T-helper 1 cell treated with Interleukin-12 subunit alpha and Interleukin-12 subunit beta and Interleukin-4 antibody, amounts not matched to agents 30 μg/mL and 1 μg/mL, for 36 hours (primary cell): Measurements from ENCODE around the gene ITM2A.

Experiments
- H3K27ac Mint-ChIP-seq: one replicate; pipeline ENCODE4 v1.8.0; 2021; ENCODE audit warnings: mild to moderate bottlenecking, mixed read lengths
- H3K27me3 Mint-ChIP-seq: one replicate; pipeline ENCODE4 v1.8.0; 2021; ENCODE audit warnings: low read depth, mixed read lengths
- H3K36me3 Mint-ChIP-seq: one replicate; pipeline ENCODE4 v1.8.0; 2021; ENCODE audit warnings: low read depth, mixed read lengths
- H3K4me1 Mint-ChIP-seq: one replicate; pipeline ENCODE4 v1.8.0; 2021; ENCODE audit warnings: low read depth, mixed read lengths
- H3K4me3 Mint-ChIP-seq: one replicate; pipeline ENCODE4 v1.8.0; 2021; ENCODE audit warnings: mild to moderate bottlenecking, moderate library complexity, mixed read lengths
- H3K9me3 Mint-ChIP-seq: one replicate; pipeline ENCODE4 v1.8.0; 2021; ENCODE audit warnings: mixed read lengths

Gene ITM2A

DNA sequence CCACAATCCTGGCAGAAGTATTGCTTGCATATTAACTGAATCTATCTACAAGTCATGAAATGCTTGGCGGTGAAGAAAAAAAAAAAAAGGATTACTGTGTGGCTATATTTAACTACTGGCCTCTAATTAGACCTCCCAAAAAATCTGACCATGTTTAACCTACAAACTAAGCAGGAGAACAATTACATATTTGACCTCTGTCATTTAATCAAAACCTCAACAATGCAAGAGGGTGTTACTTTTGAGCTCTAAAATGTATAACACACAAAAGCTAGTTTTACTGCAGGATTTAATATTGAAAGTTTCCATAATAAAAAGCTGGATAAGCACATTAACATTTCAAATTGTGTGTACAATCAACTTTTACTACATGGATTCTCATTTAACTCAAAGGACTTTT, 1.5 kb downstream of the ITM2A start:
- Mint-ChIP-seq H3K27me3 (no peaks in the 10 kb centered on the region), H3K4me3 (peak overlapping the region; percentile 98), H3K36me3 (peaks cover 33% of the 10 kb centered on the region), H3K4me1 (peaks cover 40% of the 10 kb centered on the region), H3K9me3 (no peaks in the 10 kb centered on the region), H3K27ac (peak overlapping the region; percentile 98)

DNA sequence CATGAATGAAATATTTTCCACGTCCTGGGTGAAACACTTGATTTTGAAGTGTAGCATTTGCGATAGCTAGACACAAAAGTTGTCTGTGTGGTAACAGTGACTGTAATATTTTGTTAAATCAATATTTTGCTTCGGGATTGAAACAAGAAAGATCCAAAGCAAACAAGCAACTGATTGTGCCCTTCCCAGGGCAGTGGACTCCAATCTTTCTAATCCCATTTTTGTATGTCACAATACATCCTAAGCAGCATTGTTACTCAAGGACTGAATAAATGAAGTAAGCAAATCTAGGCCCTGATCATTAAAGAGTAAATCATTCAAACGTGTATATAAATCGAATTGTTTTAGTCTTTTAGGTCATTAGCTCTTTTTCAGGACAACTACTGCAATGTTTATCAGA, 2.8 kb downstream of the ITM2A start:
- peak overlapping the region; percentile 77 for H3K4me3 Mint-ChIP-seq
- peaks cover 30% of the 10 kb centered on the region for H3K36me3 Mint-ChIP-seq
- H3K4me1 Mint-ChIP-seq: peaks cover 40% of the 10 kb centered on the region
- no peaks in the 10 kb centered on the region for H3K9me3 Mint-ChIP-seq
- H3K27ac Mint-ChIP-seq: peak overlapping the region; percentile 78
- no peaks in the 10 kb centered on the region for H3K27me3 Mint-ChIP-seq

DNA sequence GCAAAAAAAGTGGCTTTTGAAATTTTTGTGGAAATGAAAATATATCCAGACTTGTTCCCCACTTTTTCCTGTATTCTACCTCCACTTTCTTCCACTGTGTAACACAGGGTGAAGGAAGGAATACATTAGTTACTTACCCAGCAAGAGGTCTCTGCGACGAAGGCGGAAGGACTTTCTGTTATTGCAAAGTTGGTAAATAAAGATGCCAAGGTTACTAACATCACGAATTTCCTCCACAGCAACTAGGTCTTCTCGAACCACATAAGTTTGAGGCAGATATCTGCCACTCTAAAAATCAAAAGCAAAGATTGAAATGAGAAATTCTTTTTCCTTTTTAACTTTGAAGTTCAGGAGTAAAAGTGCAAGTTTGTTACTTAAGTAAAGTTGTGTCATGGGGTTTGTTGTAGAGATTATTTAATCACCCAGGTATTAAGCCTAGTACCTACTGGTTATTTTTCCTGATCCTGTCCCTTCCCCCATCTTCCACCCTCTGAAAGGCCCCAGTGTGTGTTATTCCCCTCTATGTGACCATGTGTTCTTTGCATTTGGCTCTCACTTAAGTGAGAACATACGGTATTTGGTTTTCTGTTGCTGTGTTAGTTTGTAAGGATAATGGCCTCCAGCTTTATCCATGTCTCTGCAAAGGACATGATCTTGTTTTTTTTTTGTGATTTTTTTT, 5.8 kb downstream of the ITM2A start:
- Mint-ChIP-seq H3K4me3 (peak overlapping the region; percentile 62), H3K4me1 (peaks cover 30% of the 10 kb centered on the region), H3K27ac (peak overlapping the region; percentile 80), H3K9me3 (peaks cover 4% of the 10 kb centered on the region), H3K27me3 (no peaks in the 10 kb centered on the region), H3K36me3 (peaks cover 43% of the 10 kb centered on the region)

DNA sequence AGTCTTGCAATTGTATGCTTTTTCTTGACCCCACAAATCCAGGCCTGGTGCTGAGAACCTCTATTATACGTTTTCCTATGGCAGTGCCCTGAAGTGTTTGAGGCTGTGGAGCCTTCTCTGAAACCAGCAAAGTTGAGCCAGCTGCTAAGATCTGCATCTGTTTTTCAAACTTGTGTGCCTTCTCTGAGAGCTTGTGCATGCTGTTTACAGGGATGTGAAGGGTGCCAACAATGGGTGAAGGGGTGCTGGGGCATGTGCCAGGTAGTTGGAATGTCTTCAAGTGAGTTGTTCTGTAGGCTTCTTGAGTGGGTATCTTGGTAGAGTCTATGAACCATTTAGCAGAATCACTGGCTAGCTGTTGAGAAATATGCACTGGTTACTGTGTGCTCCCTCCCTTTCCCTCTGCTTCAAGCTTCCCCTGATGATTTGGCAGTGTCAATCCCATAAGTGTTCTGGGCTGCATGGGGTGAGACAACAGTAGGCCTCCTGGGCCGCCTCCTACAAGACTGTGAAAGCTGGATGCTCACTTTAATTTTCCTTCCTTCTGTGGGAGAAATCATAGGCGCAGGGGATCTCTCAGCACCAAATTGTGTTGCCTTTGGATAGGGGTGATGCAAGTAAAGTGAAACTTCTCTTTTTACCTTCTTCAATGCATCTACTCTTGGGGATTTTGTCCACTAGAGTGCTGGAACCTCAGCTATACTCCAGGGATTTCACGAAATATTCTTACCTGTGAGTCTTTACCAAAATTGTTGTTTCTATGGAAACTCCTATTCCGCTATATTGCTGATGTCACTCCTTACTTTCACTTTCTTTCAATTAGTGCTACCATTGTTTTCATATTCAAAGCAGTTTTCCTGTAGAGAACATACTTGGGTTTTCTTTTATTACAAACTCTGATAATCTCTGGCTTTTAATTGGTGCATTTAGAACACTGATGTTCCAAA, 30.0 kb downstream of the ITM2A start:
- Mint-ChIP-seq H3K4me3 (peak overlapping the region; percentile 67), H3K36me3 (peaks cover 3% of the 10 kb centered on the region), H3K27me3 (no peaks in the 10 kb centered on the region), H3K9me3 (no peaks in the 10 kb centered on the region), H3K4me1 (peaks cover 19% of the 10 kb centered on the region), H3K27ac (peak overlapping the region; percentile 68)

DNA sequence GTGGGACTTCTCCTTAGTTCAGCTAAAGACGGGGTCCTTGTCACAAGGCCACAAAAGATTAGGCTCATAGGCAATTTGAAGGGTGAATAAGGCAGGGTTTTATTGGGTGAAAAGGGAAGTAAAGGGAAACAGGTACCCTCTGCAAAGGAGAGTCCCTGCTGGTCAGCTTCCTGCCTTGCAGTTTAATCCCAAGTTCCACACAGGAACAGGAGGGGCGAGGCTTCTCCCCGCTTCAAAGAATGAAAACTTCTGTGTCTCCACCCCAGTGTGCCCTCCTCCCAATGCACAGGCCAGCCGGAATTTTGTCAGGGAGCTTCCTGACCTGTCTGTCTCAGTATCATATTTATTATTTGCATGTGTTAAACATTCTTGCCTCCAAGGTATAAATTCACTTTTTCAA, 37.1 kb downstream of the ITM2A start:
- peaks cover 9% of the 10 kb centered on the region for H3K4me1 Mint-ChIP-seq
- no peaks in the 10 kb centered on the region for H3K36me3 Mint-ChIP-seq
- H3K27me3 Mint-ChIP-seq: no peaks in the 10 kb centered on the region
- H3K9me3 Mint-ChIP-seq: no peaks in the 10 kb centered on the region
- no peak overlapping the region for H3K4me3 Mint-ChIP-seq
- no peak overlapping the region for H3K27ac Mint-ChIP-seq

DNA sequence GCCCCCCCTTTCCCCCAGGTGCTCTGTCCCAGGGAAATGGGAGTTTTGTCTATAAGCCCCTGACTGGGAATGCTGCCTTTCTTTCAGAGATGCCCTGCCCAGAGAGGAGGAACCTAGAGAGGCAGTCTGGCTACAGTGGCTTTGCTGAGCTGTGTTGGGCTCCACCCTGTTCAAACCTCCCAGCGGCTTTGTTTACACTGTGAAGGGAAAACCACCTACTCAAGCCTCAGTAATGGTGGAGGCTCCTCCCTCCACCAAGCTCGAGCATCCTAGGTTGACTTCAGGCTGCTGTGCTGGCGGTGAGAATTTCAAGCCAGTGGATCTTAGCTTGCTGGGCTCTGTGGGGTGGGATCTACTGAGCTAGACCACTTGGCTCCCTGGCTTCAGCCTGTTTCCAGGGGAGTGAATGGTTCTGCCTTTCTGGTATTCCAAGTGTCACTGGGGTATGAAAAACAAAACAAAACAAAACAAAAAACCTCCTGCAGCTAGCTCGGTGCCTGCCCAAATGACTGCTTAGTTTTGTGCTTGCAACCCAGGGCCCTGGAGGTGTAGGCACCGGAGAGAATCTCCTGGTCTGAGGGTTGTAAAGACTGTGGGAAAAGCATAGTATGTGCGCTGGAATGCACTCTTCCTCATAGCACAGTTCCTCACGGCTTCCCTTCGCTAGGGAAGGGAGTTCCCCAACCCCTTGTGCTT, 41.7 kb downstream of the ITM2A start:
- Mint-ChIP-seq H3K9me3 (no peaks in the 10 kb centered on the region), H3K36me3 (no peaks in the 10 kb centered on the region), H3K4me3 (peak overlapping the region; percentile 78), H3K4me1 (peaks cover 12% of the 10 kb centered on the region), H3K27me3 (no peaks in the 10 kb centered on the region), H3K27ac (peak overlapping the region; percentile 85)
